GM21367 (cell line): Measurements from ENCODE around the gene DPY19L1.
A peak's percentile ranks its signal among the peaks of the same experiment; 100 is the strongest.
"Not testable (repeated sequence)": the region's sequence is repeated elsewhere in the genome, so short reads cannot be mapped to it uniquely, and the experiment has no call there.

ENCODE experiments used
- ATAC-seq: cut with Tn5 transposase; IDR thresholded peaks from one replicate; pipeline ENCODE4 v1.9.1; 2021; ENCODE audit not compliant: unreplicated experiment

DPY19L1 gene

DNA sequence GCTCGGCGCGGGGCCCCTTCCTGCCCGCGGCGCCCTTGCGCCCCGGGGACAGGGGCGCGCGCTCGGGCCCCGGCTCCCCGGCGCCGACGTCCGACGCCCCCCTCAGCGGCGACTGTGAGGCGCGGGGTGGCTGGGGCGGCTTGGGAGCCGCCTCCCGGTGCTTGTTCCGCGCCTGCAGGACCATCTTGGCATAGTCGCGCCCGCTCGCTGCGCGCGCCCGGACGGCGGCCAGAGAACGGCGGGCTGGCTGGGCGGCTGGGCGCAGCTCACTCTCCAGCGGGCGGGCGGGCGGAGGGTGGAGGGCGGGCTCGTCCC lies at the start of gene DPY19L1:
Gene DPY19L1, minus strand, starts transcription at position 275 of the 315 bp plus-strand sequence. Its CDS starts 91 bp downstream, at position 184.
- peak; percentile 16 for ATAC-seq

DNA sequence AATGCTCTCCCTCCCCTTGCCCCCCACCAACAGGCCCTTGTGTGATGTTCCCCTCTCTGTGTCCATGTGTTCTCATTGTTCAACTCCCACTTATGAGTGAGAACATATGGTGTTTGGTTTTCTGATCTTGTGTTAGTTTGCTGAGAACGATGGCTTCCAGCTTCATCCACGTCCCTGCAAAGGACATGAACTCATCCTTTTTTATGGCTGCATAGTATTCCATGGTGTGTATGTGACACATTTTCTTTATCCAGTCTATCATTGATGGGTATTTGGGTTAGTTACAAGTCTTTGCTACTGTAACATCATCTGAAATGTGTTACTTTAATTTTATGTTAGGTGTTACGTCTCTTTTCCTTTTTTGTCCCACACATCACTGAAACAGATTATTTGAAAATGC lies 42.2 kb upstream of the DPY19L1 start:
- ATAC-seq = not testable (repeated sequence)

DNA sequence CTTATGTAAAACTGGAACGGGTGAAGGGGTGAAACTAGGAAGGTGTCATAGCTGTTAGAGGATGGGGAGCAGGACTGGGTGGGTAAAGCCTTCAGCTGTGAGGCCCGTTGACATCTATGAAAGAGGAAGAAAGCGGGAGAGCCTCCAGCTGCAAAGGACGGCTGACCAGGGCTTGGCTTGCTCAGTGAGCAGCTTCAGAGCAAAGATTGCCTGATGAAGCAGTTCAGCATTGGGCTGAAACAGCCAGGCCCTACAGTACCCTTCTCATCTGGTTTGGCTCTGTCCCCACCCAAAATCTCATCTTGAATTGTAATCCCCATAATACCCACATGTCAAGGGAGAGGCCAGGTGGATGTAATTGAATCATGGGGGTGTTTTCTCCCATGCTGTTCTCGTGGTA lies 36.7 kb upstream of the DPY19L1 start:
- ATAC-seq = not testable (repeated sequence)

DNA sequence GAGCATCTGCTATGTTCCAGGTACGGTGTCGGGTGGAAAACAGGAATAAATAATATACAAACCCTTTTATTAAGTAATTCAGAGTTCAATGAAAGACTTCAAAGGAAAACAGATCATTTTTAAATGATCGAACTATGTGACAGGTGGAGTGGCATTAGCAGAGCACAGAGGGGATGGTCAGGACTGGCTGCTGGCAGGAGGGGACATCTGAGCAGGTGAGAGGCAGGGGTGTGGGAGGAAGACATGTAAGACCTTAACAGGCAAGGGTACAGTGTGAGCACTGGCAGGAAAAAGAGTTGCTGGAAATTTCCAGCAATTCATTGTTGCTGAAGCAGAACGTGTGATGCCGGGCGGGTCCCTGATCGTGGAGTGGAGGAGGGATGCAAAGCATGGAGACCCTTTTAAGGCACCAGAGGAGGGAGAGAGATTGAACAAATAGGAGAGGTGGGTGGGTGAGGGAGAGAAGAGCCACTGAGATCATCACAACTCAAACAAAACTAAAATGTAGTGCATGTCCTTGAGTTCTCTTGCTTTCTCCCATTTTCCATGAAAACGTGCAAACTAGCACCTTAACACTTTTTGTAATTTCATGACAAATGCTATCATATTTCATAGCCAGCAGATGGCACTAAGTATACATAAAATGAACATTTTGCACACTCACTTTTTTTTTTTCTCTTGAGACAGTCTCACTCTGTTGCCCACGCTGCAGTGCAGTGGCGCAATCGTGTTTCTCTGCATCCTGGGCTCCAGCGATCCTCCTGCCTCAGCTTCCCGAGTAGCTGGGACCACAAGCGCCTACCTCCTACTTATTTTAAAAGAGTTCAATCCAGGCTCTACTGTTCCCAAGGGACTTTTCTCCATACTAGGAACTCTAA lies 35.9 kb upstream of the DPY19L1 start:
- ATAC-seq = not testable (repeated sequence)

DNA sequence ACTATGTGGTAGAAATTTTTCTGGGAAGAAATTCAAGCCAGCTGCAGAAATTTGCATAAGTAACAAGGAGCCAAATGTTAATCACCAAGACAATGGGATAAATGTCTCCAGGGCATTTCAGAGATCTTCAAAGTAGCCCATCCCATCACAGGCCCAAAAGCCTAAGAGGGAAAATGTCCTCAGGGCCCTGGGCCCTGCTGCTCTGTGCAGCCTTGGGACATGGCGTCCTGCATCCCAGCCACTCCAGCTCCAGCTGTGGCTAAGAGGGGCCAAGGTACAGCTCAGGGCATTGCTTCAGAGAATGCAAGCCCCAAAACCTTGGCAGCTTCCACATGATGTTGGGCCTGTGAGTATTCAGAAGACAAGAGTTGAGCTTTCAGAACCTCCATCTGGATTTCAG lies 31.8 kb upstream of the DPY19L1 start:
- not testable (repeated sequence) for ATAC-seq

DNA sequence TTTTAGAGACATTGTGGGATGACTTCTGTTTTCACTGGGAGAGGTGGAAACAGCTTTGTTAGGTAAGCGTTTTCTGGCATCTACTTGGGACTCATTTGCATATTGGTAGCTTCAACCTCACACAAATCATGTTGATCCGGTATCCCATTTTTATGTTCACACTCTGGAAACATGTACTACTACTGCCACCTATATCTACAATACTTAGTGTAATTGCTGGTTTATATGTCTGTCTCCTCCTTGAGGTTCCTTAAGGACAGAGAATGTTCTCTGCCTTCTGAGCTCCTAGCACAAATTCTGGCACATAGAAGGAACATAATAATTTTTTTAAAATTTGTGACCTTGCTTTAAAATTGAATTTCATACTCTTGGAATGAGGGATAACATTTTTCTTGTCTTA lies 28.1 kb upstream of the DPY19L1 start:
- not testable (repeated sequence) for ATAC-seq

DNA sequence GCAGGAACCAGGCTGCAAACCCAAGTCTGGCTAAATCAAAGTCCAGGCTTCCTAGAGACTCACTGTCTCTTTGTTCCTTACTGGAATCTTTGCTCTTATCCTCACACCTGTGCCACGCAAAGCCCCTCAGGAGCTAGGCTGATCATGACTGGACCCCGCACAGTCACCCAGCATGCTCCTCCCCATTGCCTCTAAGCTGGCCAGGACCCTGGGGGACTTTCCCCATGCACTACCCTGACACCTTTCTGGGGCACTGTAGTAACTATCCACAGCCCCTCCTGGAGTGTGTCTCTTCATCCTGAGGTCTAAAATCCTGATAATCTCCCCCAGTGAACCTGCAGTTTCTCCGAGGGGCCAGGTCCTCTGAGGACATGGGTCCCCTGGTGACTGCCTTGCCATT lies 21.3 kb upstream of the DPY19L1 start:
- not testable (repeated sequence) for ATAC-seq

DNA sequence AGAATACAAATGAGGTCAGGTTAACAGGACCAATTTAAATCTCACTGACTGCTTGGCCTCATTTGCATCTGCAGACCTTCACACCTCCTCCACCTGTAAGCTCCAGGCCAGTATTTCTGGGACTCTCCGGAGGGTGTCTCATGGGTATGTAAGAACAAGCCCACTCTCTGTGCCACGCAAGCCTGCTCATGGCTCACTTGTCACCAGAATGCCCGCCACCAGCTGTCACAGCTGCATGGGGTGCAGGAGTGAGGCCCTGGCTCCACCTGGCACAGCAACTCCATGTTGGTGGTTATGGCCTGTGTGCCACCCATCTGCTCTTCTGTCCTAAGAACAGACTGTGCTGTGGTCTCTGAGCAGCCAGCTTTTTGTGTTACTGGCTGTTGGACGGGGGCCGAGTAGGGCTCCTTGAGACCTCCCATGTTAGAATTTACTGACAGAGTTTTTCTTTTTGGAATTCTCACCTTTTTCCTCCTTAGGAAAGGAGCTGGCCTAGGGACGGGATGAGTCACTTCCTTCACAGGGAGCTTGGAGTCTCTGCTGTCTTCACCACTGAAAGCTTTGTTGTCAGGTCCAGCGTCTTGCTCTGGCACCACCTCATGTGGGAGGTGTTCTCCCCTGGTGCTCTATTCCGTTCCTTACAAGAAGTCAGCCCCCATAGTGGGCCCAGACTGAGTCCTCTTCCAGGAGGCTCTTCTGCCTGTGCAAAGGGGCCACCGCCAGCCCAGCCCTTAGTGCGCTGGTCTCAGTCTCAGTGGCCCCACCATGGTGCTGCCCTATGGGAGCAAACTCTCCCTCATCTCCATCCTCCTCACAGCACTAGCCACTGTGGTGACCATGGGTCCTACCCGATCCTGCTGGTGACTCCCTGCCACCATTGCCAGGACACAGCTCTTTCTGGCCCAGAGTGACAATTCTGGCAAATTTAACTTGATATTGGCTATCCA lies 20.5 kb upstream of the DPY19L1 start:
- ATAC-seq = not testable (repeated sequence)

DNA sequence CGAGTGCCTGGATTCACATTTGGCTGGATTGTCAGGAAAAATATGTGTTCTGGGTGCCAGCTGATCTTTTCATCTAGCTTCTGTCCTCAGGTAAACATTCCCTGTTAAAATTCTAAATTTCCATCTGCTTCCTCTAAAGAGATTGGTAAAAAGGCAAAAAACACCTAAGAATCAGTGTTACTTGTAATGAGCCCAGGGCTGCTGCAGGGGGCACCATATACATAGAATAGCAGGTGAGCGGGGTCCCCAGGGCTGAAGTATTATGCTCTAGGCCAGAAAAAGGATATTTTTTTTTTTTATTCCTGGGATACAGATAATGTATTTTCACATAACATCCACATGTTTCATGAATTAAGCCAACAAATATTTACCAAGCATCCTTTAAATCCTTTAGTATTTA lies 18.4 kb upstream of the DPY19L1 start:
- ATAC-seq = not testable (repeated sequence)

DNA sequence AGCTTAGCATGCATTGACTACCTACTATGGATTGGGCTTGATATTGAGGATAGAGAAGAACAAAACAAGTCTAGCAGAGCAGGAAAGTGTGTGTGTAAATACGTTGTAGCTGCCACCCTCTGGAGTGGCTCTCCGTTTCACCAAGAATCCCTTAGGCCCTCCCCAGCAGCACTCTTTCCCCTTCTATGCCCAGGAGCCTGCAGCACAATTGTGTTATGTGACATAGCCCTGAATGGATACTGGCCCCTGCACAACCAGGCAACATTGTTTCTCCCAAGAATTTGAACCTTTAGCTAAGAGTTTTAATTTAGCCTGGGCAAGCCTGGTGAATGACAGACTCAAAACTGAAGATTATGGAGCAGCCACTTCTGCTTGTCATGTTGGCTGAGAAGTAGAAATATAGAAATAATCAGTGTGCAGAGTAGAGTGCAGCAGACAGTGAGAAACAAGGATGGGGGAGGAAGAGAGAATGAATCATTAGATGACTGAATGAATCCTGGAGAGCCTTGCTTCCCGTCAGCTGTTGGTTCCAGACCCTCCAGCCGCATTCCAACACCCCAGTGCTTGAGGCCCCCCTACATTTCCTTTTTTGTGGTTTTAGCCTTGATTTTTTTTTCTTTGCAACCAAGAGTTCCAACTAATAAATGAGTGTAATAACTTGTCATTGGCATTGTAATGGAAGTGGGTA lies 16.3 kb upstream of the DPY19L1 start:
- not testable (repeated sequence) for ATAC-seq

DNA sequence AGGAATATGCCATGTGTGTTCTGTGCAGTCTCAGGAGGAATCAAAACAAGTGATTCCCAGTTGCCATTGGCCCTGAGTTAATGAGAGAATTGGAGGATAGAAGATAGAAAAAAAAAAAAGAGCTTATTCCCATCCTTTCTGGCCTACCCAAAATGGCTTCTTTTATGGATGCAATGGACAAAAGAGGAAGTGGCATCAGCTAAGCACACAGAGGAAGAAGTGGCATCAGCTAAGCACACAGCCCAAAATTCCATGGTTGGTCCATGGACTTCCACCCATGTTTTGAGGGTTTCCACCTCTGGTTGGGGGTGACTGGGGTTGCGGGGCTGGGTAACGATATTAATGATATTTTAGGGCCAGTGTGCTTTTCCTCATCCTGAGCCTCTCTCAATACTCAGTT lies 11.1 kb upstream of the DPY19L1 start:
- ATAC-seq = not testable (repeated sequence)

DNA sequence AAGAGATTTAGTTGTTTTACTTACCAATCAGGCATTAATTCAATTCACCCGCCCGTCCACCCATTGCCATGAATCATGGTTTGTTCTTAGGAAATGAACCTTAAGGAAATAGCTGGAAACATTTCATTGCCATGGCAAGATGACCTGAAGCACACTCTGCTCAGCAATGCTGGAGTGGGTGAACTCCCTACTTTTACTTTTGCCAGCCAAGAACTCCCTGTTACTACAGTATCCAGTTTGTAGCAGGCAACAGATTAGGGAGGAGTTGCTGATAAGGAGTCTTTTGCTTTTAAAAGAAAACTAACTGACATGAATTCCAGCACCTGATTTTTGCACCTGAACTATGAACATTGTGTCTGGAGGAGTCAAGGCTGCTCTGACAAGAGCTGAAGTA lies 10.6 kb upstream of the DPY19L1 start:
- ATAC-seq = not testable (repeated sequence)

DNA sequence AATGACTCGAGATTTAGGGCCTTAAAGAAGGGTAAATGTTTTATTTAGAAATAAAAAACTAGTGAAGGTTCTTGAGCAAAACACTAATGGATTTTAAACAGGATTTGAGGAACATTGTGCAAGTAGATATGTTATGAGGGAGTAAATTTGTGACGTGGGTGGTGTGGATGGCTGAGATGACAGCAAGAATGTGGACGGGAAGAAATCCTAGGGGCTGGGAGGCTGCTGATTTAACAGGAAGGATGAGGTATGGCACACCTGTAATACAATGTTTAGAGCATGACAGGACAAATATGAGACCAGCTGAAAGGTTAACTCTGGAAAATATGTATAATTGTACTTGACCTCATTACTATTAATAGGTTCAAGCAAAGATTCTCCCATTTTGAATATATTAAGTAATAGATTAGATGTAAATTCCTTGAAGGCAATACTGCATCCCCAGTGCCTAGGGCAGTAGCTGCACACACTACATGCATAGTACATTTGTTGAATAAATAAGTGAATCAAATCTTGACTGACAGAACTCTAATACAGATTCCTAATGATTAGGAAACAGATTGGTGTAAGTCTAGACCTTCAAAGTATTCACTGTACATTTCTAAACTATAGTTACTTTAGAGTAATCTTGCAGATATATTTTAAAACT lies 10.1 kb upstream of the DPY19L1 start:
- ATAC-seq = not testable (repeated sequence)

DNA sequence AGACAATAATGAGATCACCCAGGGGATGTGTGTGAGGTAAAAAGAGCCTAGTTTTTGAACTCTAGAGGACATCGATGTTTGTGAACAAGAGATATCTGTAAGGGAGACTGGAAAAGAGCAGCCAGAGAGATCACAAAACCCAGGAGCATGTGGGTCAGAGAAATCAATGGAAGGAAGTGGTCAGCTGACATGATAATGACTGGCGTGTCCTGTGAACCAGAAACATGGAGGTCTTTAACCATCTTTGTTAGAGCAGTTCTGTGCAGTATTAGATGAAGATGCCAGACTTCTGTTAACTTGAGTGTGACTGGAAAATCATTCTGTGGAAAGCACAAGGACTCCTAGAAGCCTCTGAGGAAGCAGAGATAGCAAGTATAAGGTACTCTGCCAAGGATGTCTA lies 6.0 kb upstream of the DPY19L1 start:
- ATAC-seq = not testable (repeated sequence)

DNA sequence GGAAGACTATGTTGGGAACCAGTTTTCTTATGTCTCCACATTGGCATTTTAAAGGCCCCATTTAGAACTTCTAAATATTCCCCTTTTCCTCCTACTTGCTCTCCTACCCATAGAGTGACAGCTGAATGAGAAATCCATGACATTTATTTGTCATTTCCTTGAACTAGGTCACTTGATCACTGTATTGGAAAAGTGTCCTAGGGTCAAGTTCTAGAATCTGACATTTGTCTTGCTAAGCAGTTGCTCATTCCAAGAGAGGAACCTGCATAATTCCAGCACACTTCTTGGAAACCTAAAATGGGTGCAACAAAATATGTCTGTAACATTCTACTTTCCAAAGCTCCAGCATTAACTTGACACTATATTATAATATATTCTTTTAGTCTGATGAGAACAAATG lies 3.6 kb upstream of the DPY19L1 start:
- no peak for ATAC-seq

DNA sequence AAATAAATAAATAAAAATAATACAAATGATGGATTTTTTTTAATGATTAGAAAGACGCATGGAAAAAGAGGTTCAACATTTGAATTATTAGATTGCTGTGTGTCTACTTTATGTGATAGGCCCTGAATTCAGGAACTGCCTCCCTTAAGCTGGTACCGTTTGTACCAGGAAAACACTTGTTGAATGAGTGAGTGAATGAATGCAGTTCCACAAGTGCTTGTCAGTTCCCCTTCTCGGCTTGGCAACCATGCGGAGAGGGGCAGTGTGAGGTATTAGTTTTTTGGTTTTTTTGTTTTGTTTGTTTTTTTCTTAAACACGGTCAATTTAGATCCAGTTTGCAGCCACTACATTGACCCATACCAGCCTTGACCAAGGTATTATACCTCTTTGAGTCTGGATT lies 2.1 kb upstream of the DPY19L1 start:
- no peak for ATAC-seq

DNA sequence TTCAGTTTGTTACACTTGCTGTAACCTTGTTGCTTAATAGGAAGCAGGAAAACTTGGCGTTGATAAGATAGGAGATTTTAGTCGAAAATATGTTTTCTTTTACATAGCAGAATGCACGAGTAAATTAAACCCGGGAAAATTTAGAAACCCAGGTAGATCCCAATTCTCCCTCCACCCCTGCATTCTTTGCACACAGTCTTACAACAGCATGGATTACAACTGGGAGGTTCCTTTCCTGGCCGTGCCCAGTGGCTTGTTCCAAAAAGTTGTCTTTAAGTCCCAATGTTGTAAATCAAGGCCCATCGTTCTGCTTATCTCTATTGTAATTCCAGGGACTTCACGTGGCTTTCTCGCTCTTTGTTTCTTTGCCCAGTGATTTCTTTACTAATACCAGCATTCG lies 1.1 kb upstream of the DPY19L1 start:
- no peak for ATAC-seq

DNA sequence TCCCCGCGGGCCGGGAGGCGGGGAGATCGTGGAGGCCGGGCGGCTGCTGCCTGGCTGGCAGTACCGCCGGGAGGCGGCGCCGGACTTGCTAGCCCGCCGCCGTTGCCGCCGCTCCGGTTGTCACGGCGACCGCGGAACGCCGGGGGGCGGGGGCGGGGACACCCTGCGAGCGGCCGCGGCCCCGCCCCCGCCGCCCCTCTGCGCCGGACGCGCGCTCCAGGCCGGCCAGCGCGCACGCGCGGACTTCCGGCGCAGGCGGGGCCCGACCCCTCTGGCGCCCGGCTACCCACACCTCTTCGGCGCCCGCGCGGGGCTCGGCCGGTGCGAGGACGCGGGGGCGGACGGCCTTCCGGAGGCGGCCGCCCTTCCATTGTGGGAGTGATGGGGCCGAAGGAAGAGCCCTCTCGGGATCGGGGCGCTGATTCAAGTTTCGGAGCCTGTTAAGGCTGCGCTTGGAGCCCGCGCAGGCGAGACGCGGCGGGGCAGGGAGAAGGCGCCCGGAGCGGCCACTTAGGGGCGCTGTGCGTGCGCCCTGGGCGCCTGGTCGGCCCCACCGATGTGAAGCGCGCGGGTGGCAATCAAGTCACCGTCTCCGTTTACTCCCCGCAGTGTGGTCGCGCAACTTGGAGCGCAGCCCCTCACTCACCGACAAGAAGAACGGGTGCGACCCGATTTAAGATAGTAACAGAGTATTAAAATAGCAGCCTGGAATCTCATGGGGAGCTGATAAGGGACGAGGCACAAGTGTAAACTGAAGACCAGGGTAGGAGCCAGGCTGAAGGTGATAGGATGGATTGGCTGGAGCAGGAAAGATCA lies 449 bp upstream of the DPY19L1 start:
- peak; percentile 84 for ATAC-seq

DNA sequence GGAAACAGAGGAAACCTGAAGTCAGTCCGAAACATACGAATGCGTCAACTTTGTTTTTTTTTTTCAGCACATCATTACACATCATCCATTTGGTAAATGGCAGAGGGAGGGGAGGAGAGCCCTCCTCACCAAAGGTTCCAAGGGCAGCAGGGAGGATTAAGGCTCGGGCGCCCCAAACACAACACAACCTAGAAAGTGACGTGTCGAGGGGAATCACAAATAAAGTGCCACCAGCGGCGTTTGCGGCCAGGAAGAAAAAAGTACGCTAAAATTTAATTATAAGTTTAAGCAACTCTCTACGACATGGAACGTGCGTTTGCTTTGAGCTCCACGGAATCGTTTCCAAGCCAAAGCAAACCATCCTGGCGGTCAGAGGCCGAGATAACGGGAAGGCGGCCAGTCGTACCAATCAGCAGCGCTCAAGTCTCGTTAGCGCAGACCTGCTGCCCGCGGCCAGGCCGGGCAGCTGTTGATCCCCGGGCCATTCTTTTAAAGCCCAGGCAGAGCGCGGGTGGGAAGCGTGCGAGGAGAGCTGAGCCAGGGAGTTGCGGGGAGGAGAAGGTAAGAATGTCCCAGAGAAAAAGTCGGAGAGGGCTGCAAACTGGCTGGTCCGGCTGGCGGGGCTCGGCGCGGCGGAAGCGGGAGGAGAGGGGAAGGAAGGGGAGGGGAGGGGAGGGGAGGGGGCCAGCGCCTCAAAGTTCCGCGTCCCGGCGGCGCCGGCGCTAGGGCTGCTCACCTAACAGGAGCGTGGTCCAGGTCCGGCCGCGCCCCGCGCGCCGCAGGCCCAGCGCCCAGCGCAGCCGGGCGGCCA lies 719 bp downstream of the DPY19L1 start:
- ATAC-seq = peak; percentile 7
